ENCODE results near the gene DLX6. TPM values are rescaled to one million over a fixed set of nuclear protein-coding genes. Genes with fewer than 3 reads are reported as not detected.

Gene DLX6
- total RNA-seq, 4 donors from 2014 or later: not detected

DNA sequence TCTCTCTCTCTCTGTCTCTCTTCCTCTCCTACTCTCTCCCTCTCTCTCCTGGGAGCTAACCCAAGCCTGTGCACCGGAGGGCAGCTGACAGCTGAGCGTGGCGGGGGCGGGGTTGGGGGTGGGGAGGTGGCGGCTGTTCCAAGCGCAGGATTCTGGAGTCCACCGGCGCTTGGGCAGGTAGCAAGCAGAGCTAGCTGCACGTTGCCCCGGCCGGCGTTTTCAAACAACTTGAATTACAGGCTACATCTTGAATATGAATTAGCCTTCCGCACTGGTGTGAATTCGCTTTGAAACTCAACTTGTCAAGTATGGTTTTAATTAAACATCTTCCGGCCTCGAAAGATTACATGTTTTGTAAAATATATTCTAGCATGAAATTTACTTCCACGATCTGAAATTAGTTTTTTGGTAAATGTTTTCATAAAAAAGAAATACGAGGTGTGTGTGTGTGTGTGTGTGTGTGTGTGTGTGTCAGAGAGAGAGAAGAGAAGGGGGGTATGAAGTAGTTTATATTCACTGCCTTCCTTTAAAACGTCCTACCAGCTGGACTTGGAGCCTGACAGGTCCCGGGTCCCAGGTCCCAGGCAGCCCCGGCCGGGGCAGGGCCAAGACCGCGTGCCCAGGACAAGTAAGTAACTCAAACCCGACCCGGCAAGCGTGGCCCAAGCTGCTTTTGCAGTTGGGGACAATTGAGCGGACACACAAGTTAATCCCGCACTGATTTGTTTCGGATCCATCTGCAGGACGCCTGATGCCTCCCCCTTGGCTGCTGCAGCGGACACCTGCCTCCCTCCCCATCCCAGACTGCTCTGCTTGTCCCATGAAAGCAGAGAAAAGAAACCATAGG, 9.0 kb upstream of the DLX6 start:
- TF ChIP-seq, protein P1, sequence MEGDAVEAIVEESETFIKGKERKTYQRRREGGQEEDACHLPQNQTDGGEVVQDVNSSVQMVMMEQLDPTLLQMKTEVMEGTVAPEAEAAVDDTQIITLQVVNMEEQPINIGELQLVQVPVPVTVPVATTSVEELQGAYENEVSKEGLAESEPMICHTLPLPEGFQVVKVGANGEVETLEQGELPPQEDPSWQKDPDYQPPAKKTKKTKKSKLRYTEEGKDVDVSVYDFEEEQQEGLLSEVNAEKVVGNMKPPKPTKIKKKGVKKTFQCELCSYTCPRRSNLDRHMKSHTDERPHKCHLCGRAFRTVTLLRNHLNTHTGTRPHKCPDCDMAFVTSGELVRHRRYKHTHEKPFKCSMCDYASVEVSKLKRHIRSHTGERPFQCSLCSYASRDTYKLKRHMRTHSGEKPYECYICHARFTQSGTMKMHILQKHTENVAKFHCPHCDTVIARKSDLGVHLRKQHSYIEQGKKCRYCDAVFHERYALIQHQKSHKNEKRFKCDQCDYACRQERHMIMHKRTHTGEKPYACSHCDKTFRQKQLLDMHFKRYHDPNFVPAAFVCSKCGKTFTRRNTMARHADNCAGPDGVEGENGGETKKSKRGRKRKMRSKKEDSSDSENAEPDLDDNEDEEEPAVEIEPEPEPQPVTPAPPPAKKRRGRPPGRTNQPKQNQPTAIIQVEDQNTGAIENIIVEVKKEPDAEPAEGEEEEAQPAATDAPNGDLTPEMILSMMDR (IDR thresholded peaks at IDR 0.05; ENCODE audit: low read depth): no peak

DNA sequence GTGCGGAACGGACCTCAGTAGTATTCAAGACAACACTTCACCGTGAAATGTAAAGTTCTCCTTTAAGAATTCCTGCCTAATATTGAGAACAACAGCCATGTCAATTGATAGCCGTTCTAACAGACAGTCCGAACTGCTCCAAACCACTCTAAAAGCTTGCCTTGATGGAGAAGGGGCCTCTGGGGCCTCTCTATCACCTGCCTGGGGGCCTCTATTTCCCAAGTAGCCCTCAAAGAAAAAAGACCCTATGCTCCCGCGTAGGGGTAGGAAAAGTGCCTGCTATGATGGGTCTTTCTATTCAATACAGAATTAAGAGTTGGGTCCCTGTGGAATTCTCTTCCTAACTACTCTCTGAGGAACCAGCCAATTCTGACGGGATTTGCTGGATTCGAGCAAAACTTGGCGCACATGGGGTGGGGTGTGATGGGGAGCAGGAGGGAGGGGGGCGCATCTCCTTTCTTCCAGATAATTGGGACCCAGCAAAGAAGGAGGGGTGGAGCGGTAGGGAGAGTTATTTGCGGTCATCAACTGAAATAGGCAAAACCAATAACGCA, 8.3 kb upstream of the DLX6 start:
- TF ChIP-seq, protein P1 (IDR thresholded peaks at IDR 0.05; ENCODE audit: low read depth): no peak

DNA sequence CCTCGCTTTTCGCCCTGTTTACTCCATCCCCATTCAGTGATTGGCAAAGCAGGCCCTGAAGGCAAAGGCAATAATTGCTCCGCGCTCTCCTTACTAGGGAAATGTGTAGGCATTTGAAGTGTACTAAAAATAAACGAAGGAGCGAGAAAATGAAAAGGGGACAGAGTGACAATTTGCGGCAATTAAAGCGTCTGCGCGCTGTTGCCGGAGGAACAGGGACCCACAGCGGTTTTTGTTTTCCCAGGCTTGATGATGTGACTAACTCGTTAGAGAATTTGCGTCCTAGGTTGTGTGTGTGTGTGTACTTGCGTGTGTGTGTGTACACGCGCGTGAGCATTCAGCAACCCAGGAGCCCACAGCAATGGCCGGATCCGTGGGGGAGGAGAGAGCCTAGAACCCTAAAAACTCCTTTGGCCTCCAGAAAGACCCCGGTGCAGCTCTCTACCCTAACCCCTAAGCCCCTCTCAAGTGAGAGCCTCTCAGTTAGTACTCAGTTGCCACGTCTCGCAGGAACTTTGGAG, 7.8 kb upstream of the DLX6 start:
- TF ChIP-seq, protein P1 (IDR thresholded peaks at IDR 0.05; ENCODE audit: low read depth): no peak

DNA sequence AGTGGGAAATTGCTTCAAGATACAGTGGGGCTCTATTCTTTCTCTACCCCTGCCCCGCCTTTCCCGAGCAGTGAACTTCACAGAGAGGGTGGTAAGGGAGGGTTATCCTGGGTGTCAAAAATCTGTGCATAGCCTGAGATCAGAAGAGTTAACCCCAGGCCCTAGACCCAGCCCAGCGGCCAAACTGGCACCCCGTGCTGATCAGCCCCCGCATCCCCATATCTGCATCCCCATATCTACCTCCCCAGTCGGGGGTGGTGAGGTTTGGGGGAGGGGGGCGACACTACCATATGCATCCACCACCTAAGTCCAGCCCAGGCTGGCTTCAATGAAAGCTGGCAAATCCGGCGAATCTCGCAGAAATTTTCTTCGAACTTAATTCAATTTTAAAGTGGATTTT, 7.0 kb upstream of the DLX6 start:
- TF ChIP-seq, protein P1 (IDR thresholded peaks at IDR 0.05; ENCODE audit: low read depth): no peak

GRCh38 chr7:96998744-96999143, 6.6 kb upstream of the DLX6 start:
- TF ChIP-seq, protein P1 (IDR thresholded peaks at IDR 0.05; ENCODE audit: low read depth): no peak

- TF ChIP-seq, protein P1 (IDR thresholded peaks at IDR 0.05; ENCODE audit: low read depth): no peak
These were observed 4.1 kb upstream of the DLX6 start for GRCh38 chr7:97001221-97001620.
